Astrocyte of the cerebellum (primary cell): ENCODE measurements around the gene RFC1.
A peak's percentile ranks its signal among the peaks of the same experiment; 100 is the strongest.

Source experiments
- DNase-seq: peaks from one replicate; pipeline ENCODE4 v3.0.0-alpha.2; 2011; ENCODE audit warnings: low read depth
- H3K4me3 ChIP-seq: 2 replicates; pipeline ENCODE4 v1.5.1; 2011; ENCODE audit warnings: mild to moderate bottlenecking, low read depth, low read length, moderate library complexity
- in situ Hi-C: cut with HindIII; loops from 2 replicates; pipeline ENCODE4 v1.10.0; 2017; ENCODE audit warnings: low sequenced_read_pairs
- TF ChIP-seq, protein P1 (sequence below): IDR thresholded peaks from 2 replicates; pipeline ENCODE4 v1.5.1; 2012; ENCODE audit warnings: low read length, low read depth, moderate library complexity, mild to moderate bottlenecking; ENCODE audit errors: missing control alignments

The RFC1 gene

DNA sequence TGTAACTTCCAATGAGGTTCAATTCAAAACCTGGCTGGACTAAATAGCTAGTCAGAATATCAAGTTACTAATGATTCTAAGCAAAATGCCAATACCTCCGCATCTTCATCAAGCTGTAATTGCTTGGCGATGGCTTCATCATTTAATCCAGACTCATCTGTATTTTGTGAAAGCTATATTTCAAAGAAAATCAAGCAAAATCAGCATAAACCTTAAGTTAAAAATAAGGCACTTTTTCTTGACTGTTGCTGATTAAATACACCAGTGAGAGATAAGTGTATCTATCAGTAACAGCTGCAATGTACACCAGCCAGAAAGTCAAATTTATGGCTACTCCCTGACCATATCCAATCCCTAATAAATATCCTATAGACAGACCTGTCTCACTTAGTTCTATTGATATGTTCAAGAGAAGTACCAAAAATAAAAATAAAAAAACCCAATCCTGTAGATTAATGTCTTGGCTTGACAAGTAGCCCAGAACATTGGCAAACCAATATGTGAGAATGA is 39.6 kb downstream of the RFC1 start:
- H3K4me3 ChIP-seq, result no peak overlapping the region
- DNase-seq, result no peak
- in situ Hi-C loops, result no loop called here
- TF ChIP-seq, protein P1, sequence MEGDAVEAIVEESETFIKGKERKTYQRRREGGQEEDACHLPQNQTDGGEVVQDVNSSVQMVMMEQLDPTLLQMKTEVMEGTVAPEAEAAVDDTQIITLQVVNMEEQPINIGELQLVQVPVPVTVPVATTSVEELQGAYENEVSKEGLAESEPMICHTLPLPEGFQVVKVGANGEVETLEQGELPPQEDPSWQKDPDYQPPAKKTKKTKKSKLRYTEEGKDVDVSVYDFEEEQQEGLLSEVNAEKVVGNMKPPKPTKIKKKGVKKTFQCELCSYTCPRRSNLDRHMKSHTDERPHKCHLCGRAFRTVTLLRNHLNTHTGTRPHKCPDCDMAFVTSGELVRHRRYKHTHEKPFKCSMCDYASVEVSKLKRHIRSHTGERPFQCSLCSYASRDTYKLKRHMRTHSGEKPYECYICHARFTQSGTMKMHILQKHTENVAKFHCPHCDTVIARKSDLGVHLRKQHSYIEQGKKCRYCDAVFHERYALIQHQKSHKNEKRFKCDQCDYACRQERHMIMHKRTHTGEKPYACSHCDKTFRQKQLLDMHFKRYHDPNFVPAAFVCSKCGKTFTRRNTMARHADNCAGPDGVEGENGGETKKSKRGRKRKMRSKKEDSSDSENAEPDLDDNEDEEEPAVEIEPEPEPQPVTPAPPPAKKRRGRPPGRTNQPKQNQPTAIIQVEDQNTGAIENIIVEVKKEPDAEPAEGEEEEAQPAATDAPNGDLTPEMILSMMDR, result no peak

DNA sequence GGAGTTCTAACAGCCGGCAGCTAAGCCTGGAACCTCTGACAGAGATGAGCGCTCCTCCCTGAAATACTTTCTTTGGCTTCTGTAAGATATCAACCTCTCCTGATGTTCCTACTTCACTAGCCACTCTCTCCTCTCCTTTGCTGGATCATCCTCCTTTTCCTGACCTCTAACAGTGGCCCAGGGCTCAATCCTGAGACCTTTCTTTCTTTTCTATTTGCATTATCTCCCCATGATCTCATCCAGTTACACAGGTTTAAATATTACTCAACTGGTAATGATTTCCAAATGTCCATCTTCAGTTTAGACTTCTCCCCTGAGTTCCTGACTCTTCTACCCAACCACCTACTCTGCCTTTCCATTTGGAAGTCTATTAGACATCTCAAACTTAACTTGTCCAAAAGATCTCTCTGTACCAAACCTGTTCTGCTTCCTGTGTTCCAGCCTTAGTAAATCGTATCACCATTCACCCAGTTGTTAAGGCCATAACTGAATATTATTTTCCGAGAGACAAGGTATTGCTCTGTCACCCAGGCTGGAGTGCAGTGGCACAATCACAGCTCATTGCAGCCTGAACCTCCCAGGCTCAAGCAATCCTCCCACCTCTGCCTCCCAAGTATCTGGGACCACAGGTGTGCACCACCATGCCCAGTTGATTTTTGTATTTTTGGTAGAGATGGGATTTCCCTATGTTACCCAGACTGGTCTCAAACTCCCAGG is 41.1 kb downstream of the RFC1 start:
- in situ Hi-C loops, result no loop called here
- TF ChIP-seq, protein P1, result no peak
- no peak overlapping the region for H3K4me3 ChIP-seq
- no peak for DNase-seq

DNA sequence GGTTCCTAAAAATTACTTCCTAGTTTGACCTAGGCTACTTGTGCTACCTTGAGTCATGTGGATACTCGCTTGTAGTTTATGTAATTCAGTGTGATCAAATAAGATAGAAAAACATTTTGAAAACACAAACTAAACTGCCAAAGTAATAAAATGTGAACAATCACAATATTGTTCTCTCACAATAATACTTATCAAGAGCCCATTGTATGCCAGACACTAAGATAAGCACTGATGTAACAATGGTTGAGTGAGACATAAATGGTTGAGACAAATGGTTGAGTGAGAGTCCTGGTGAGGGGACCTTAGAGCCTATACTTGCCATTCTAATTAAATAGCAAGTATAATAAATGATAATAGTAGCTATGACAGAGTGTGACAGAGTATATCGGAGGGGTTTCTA is 41.7 kb downstream of the RFC1 start:
- H3K4me3 ChIP-seq, result no peak overlapping the region
- DNase-seq, result no peak
- TF ChIP-seq, protein P1, result no peak
- in situ Hi-C loops, result no loop called here

DNA sequence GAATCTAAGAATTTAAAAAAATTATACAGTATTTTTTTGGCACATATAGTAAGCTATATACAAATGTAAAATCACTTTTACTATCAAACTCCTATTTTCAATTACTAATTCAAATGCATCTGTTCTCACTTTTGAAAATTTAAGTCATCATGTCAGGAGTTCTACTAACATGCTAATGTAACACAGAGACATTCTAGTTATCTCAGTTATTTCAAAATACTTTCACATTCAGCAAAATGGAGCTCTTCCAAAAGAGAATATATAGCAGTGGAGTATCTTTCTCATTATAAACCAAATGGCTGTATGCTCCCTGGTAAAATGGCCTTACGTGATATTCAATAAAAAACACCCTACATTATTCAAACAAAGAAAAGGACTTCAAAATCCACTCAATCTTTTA is 42.3 kb downstream of the RFC1 start:
- no peak overlapping the region for H3K4me3 ChIP-seq
- no peak for DNase-seq
- TF ChIP-seq, protein P1, result no peak
- in situ Hi-C loops, result no loop called here

DNA sequence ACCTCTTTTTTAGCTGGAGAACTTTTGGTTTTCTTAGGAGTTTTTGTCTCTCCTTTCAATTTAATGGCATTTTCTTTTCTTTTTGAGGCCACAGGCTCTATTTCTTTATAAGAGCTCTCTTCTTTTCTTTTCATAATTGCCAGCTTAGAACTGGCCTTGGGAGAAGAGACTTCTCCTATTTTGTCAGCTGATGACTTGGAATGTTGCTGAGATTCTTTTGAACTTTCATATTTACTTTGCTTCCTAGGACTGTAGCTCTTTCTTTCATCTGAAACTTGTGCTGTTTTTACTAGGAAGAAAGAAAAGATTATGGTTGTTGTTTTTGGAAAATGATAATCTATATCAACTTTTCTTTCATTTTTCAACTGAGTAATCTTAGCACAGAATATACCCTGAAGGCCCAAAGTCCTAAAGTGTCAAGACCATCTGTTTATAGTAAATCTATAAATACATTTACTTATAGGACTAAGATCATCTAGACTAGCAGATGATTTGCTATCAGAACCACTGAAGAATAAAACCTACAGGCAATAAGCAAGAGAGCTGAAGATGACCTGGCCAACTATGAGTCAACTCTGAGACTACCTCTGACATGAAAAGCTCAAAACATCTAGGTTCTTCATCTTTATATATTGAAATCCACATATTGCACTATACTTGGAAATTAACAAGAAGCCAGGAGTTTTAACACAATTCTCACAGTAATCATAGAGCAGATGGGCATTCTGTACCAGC is 45.6 kb downstream of the RFC1 start:
- TF ChIP-seq, protein P1, result no peak
- no peak overlapping the region for H3K4me3 ChIP-seq
- in situ Hi-C loops, result no loop called here
- no peak for DNase-seq

DNA sequence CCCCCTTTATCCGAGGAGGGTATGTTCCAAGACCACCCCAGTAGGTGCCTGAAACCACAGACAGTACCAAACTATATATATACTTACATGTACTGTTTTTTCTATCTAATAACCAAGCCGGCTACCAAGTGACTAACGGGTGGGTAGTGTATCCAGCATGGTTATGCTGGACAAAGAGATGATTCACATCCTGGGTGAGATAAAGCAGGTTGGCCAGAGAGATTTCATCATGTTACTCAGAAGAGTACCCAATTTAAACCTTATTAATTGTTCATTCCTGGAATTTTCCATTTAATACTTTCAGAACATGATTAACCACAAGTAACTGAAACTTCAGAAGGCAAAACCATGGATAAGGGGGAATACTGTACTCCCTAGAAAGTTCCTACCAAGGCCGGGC is 46.5 kb downstream of the RFC1 start:
- TF ChIP-seq, protein P1, result no peak
- DNase-seq, result peak; percentile 35
- no peak overlapping the region for H3K4me3 ChIP-seq
- in situ Hi-C loops, result no loop called here
